Activated T-cell treated with anti-CD3 and anti-CD28 coated beads, Interleukin-2, amount 50 U/mL, for 24 hours (primary cell): ENCODE results near the gene DNAJB8.

Source experiments
- DNase-seq: peaks from one replicate; pipeline ENCODE4 v3.0.0-alpha.2; 2020
- H3K27ac Mint-ChIP-seq: 2 replicates; pipeline ENCODE4 v1.8.0; 2020; ENCODE audit warnings: mild to moderate bottlenecking, mixed read lengths
- H3K27me3 Mint-ChIP-seq: 2 replicates; pipeline ENCODE4 v1.8.0; 2020; ENCODE audit warnings: mixed read lengths
- H3K36me3 Mint-ChIP-seq: 2 replicates; pipeline ENCODE4 v1.8.0; 2020; ENCODE audit warnings: low read depth, mixed read lengths
- H3K4me1 Mint-ChIP-seq: 2 replicates; pipeline ENCODE4 v1.8.0; 2020; ENCODE audit warnings: low read depth, mixed read lengths
- H3K4me3 Mint-ChIP-seq: 2 replicates; pipeline ENCODE4 v1.8.0; 2020; ENCODE audit warnings: mild to moderate bottlenecking, moderate library complexity, mixed read lengths
- H3K9me3 Mint-ChIP-seq: 2 replicates; pipeline ENCODE4 v1.8.0; 2020; ENCODE audit warnings: mixed read lengths

Gene DNAJB8

DNA sequence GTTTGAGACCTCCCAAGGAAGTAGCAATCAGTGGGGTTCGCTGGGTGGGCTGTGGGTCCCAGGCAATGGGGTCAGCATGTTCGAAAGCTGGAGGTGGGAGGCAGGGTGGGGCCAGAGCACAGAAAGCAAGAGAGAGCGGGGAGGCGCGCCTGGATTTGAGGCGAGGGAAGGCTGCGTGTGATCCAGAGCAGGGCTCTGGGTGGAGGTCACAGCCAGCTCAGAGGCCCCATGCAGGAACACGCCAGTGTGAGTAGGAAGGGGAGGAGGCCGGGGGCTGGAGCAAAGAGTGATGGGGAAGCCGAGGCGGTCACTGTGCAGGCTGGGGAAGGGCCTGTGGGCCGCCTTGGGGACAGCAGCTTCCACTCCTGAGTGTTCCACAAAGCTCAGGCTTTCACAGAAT lies 8.8 kb downstream of the DNAJB8 start:
- no peaks in the 10 kb centered on the region for H3K9me3 Mint-ChIP-seq
- no peaks in the 10 kb centered on the region for H3K4me1 Mint-ChIP-seq
- no peak for DNase-seq
- H3K4me3 Mint-ChIP-seq: no peak overlapping the region
- H3K27me3 Mint-ChIP-seq: peaks cover 25% of the 10 kb centered on the region
- no peak overlapping the region for H3K27ac Mint-ChIP-seq
- no peaks in the 10 kb centered on the region for H3K36me3 Mint-ChIP-seq

DNA sequence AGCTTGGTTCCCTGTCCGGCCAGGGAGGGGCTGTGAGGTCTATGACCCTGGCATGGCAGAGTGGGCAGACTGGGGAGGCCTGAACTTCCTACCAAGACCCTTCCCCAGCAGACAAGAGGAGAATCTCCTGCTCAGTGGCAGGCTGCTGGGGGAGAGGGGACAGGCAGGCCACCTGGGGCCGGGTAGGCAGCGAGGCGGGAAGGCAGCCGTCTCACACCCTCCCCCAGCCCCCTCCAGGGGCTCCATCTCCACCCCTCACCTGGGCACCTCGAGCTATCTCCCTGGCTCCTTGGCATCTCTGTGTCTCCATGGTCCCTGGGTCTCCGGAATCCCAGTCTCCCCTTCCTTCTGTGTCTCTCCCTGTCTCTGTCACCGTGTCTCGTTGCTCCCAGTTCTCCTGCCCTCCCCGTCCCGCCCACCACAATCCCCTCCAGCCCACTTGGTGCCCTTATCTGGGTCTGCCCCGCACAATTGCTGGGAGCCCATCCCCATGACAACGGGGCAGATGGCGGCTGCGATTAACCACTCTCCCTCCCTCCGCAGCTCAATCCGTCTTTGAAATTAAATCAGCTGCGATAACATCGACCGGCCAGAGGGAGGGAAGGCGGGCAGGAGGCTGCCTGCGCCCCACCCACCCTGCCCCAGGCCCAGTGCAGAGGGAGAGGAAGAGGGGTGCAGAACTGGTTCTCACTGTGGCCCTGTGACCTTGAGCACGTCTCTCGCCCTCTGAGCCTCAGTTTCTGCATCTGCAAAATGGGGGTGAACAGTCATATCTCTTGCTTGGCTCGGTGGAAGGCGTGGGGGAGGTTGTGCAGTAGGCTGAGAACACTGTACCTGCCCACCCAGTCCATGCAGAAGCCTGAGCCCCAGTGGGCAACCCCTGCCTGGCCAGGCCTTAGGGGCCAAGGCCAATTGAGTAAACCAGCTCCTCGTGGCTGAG lies 9.6 kb downstream of the DNAJB8 start:
- no peaks in the 10 kb centered on the region for H3K4me1 Mint-ChIP-seq
- no peak overlapping the region for H3K27ac Mint-ChIP-seq
- H3K27me3 Mint-ChIP-seq: peaks cover 24% of the 10 kb centered on the region

DNA sequence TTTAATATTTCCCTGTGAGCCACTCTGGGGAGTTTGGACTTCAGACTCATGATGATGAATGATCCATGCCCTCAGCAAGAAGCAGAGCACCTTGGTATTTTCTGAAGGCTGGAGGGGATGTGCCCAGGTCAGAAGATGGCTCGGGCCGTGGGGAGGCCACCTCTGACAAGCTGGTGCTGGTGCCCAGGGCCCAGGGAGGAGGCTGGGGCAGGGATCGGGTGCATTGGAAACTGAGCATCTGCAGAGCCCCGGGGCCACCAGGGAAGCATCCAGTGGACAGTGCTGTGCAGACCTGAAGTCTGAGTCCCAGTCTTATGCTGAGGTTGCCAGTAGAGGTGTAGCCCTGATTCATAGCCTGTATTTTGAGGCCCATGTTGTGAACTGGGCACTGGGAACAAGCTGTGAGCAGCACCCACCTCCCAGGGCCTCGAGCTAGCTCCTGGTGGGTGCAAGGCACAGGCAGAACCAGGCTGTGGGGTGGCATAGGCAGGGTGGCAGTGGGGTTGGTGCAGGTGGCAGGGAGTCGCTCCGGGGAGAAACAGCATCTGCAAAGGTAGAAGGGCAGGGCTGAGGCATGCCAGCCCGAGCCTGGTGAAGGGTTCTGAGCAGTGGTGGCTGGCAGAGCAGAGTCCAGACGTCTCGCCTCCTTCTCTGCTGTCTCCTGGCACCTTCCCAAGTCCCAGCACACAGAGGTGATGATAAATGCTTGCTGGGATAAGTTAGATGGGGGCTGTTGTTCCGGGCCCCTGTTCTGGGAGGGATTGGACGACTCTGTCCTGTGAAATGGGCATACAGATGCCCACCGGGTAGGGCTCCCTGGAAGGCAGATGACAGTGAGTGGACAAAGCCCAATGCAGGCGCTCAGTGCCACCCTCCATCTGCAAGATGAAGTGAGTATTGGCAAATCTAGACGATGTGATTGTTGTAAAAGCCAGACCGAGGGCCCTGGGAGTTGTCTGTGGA lies 10.6 kb downstream of the DNAJB8 start:
- H3K27ac Mint-ChIP-seq: no peak overlapping the region
- peaks cover 28% of the 10 kb centered on the region for H3K27me3 Mint-ChIP-seq
- H3K4me1 Mint-ChIP-seq: no peaks in the 10 kb centered on the region
- DNase-seq: no peak
- no peak overlapping the region for H3K4me3 Mint-ChIP-seq
- peaks cover under 1% of the 10 kb centered on the region for H3K9me3 Mint-ChIP-seq
- no peaks in the 10 kb centered on the region for H3K36me3 Mint-ChIP-seq

More for the DNA sequence above, 9.6 kb downstream of the DNAJB8 start:
- Mint-ChIP-seq H3K36me3 (no peaks in the 10 kb centered on the region), H3K4me3 (no peak overlapping the region), H3K9me3 (no peaks in the 10 kb centered on the region)
- DNase-seq: no peak

DNA sequence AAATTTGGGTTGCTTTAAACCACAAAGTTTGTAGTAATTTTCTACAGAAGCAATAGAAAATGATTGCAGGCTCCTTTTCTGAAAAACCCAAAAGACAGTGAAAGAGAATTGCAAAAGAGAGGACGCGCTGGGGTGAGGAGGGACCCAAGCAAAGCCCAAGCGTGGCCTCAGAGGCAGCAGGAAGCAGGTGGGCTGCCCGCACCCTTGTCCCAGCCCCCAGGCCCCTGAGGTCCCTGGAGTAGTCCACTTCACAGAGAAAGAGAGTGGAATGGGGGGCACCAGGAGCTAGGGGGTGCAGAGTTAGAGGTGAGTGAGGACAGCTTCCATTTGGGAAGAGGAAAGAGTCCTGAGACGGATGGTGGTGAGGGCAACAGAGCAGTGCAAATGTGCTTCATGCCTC lies 11.6 kb downstream of the DNAJB8 start:
- H3K4me3 Mint-ChIP-seq: no peak overlapping the region

DNA sequence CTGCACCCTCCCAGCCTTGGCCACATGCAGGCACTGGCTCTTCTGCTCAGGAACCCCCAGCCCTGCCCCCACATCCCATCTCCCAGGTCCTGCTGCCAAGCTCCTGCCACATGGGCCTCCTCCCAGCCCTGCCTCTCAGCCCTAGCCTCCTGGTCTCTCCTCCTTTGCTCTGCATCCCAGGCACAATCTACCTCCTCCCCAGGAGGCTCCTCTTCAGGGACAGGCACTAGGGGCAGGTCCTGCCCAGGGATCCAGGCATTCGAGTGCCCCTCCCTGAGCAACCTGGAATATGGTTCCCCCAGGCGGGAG lies 12.4 kb downstream of the DNAJB8 start:
- no peak overlapping the region for H3K4me3 Mint-ChIP-seq
- DNase-seq: no peak
- H3K27me3 Mint-ChIP-seq: peaks cover 28% of the 10 kb centered on the region
- H3K36me3 Mint-ChIP-seq: no peaks in the 10 kb centered on the region
- peaks cover 12% of the 10 kb centered on the region for H3K4me1 Mint-ChIP-seq
- H3K27ac Mint-ChIP-seq: no peak overlapping the region
- H3K9me3 Mint-ChIP-seq: peaks cover 11% of the 10 kb centered on the region

More for the DNA sequence above, 11.6 kb downstream of the DNAJB8 start:
- H3K4me1 Mint-ChIP-seq: peaks cover 7% of the 10 kb centered on the region
- no peak for DNase-seq
- no peak overlapping the region for H3K27ac Mint-ChIP-seq
- peaks cover 9% of the 10 kb centered on the region for H3K9me3 Mint-ChIP-seq
- H3K36me3 Mint-ChIP-seq: no peaks in the 10 kb centered on the region
- peaks cover 28% of the 10 kb centered on the region for H3K27me3 Mint-ChIP-seq

DNA sequence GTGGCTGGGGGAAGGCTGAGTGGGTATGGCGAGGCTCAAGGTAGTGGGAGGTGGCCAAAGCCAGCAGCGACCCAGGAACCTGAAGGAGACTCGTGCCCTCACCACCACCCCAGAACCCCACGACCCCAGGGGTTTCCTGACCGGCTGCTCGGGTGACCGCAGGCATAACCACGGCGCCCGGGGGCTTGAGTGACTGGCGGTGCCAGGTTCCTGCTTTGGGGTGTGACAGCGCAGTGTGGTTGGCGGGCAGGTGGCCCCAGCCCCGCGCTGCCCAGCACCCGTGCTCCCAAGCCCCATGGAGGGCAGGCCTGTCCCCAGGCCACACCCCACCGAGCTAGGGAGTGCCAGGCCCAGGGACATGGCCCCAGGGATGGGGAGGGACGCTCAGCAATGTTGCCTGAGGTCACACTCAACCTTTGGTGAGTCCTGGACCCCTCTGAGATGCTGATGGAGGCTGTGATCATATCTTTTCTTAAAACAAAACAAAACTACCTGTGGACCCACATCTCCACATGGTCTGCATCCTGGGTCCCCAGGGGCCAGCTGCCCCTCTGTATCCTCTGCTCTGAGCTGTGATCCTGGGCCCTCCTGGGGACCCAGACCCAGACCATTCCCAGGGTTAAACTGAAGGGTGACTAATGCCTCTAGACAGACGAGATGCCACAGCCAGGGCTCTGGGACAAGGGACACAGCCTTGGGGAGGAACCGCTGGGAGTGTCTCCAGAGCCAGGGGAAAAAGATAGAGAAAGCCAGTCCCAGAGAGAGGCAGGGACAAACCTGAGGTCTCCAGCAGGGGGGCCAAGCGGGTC lies 13.0 kb downstream of the DNAJB8 start:
- Mint-ChIP-seq H3K36me3 (no peaks in the 10 kb centered on the region), H3K4me1 (peaks cover 17% of the 10 kb centered on the region), H3K4me3 (no peak overlapping the region), H3K9me3 (peaks cover 16% of the 10 kb centered on the region), H3K27ac (no peak overlapping the region), H3K27me3 (peaks cover 28% of the 10 kb centered on the region)
- DNase-seq: no peak

DNA sequence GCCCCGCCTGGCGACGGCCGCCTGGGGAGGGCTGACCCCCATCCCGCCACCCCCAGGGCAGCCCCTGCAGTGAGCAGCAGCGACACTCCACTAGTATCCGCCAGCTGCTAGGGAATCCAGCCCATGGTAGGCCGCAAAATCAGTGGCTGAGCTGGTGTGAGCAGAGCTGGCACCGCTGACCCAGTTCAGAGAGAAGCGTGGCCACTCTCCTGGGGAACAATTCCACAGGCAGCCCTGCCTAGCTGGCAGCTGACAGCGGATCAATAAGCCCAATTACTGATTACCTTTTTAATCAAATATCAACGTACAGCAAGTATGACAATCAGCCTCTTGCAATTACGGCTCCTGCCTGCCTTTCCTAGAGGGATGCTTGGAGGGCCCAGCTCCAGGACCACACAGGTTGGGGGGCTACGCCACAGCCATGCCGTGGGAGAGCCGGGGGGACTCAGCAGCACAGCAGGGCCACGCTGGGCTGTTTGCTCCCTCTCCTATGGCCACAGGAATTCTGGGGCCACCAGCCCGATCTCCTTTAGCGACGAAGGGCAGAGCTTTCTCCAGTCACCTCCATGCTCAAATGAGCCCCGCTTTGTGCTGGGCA lies 13.9 kb downstream of the DNAJB8 start:
- Mint-ChIP-seq H3K27ac (no peak overlapping the region), H3K27me3 (peaks cover 28% of the 10 kb centered on the region), H3K36me3 (peaks cover 2% of the 10 kb centered on the region), H3K4me3 (no peak overlapping the region), H3K4me1 (peaks cover 23% of the 10 kb centered on the region), H3K9me3 (peaks cover 20% of the 10 kb centered on the region)
- DNase-seq: no peak

DNA sequence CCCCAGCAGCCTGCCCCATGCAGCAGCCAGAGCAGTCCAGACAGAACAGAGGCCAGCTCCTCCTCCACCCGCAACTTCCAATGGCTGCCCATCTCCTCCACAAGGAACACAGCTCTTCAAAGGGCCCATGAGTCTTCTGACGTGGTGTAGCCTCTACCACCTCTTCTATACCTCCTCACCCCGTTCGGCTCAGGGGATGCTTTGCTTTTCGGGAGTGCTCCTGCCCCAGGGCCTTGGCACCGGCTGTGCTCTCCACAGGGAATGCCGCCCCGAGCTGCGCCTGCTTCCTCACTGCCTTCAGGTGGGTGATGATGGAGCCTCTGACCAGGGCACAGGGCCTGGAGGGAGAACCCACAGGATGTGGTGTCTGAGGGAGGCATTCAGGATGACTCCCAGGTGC lies 14.6 kb downstream of the DNAJB8 start:
- peaks cover 28% of the 10 kb centered on the region for H3K27me3 Mint-ChIP-seq
- H3K4me3 Mint-ChIP-seq: no peak overlapping the region
- peaks cover 30% of the 10 kb centered on the region for H3K4me1 Mint-ChIP-seq
- no peak overlapping the region for H3K27ac Mint-ChIP-seq
- H3K9me3 Mint-ChIP-seq: peaks cover 25% of the 10 kb centered on the region
- DNase-seq: no peak
- H3K36me3 Mint-ChIP-seq: peaks cover 5% of the 10 kb centered on the region

DNA sequence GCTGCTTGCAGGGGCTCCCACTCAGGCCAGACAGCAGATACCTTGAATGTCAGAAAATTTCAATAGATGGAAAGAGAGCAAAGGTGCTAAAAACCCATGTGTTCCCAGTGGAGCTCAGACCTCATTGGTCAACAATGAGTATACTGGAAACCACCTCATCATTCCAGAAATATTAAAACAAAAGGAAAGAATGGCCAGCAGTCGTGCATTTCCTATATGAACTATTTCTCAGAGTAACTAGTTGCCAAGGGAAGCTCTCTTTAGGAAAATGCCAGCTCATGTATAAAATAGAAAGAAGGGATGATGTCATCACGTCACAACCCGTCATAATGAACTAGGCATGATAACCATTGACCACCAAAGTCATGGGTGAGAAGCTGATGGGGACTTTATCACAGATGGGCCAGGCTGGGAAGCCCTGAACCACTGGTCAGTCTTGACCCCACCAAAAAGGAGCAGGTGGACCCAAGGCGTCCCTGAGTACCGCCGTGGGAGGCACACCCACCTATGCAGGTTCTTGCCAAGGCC lies 17.5 kb downstream of the DNAJB8 start:
- DNase-seq: no peak
- H3K36me3 Mint-ChIP-seq: peaks cover 5% of the 10 kb centered on the region
- peak overlapping the region; percentile 83 for H3K27ac Mint-ChIP-seq
- peaks cover 6% of the 10 kb centered on the region for H3K27me3 Mint-ChIP-seq
- H3K4me3 Mint-ChIP-seq: no peak overlapping the region
- H3K9me3 Mint-ChIP-seq: peaks cover 30% of the 10 kb centered on the region
- H3K4me1 Mint-ChIP-seq: peaks cover 34% of the 10 kb centered on the region

DNA sequence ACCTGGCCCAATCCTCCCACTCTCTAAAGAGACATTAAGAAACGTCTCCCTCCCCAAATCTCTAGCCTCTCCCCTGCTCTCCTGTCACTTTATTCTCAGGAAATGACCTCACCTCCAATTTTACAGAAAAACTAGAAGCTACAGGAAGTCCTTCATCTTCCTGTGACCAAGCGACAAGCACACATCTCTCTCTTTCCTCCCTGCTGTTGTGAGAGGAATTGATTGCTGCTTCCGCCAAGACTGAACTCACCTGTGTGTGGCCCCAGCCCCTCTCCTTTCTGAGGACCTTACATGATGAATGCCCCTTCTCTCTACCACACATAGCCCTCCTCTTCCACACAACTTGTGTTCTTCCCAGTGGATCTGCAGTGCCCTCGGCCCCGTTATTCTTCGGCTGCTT lies 18.2 kb downstream of the DNAJB8 start:
- peak overlapping the region; percentile 24 for H3K4me3 Mint-ChIP-seq
- peaks cover 3% of the 10 kb centered on the region for H3K27me3 Mint-ChIP-seq
- peaks cover 5% of the 10 kb centered on the region for H3K36me3 Mint-ChIP-seq
- DNase-seq: no peak
- peaks cover 34% of the 10 kb centered on the region for H3K4me1 Mint-ChIP-seq
- peak overlapping the region; percentile 83 for H3K27ac Mint-ChIP-seq
- H3K9me3 Mint-ChIP-seq: peaks cover 30% of the 10 kb centered on the region

DNA sequence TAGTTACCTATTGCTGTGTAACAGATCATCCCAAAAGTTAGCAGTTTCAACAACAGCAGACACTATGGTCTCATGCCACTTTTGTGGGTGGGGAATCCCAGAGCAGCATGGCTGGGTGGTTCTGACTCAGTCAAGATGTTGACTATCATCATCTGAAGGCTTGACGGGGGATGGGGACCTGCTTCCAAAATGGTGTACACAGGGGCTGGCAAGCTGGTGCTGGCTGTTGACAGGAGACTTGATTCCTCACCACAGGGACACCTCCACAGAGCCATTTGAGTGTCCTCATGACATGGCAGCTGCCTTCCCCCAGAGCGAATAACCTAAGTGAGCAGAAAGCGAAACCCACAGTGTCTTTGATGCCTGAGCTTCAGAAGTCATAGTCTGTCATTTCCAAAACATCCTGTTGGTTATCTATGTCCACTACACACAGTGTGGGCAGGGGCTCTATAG lies 19.1 kb downstream of the DNAJB8 start:
- Mint-ChIP-seq H3K27ac (peak overlapping the region; percentile 86), H3K4me3 (no peak overlapping the region), H3K36me3 (peaks cover 5% of the 10 kb centered on the region), H3K4me1 (peaks cover 34% of the 10 kb centered on the region), H3K9me3 (peaks cover 30% of the 10 kb centered on the region), H3K27me3 (peaks cover 11% of the 10 kb centered on the region)
- peak; percentile 62 for DNase-seq

DNA sequence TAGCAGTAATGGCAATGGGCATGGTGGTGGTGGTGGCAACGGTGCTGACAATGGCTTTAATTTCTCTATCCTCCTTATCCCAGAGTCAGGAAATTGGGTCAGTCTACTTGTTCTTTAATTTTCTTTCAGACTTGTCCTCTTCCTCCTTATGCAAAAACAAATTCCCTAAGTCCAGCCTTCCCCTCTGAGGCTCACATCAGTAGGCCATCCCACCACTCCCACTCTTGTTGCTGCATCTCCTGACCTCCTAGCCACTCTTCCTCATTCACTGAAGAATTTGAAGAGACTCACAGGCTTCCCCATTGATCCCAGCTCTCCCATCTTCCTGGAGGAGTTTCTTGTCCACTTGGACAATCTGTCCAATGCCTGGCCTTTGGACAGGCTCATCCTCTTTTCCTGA lies 19.9 kb downstream of the DNAJB8 start:
- peaks cover 34% of the 10 kb centered on the region for H3K4me1 Mint-ChIP-seq
- peaks cover 30% of the 10 kb centered on the region for H3K9me3 Mint-ChIP-seq
- no peak for DNase-seq
- peaks cover 5% of the 10 kb centered on the region for H3K36me3 Mint-ChIP-seq
- peaks cover 10% of the 10 kb centered on the region for H3K27me3 Mint-ChIP-seq
- H3K27ac Mint-ChIP-seq: peak overlapping the region; percentile 86
- no peak overlapping the region for H3K4me3 Mint-ChIP-seq

DNA sequence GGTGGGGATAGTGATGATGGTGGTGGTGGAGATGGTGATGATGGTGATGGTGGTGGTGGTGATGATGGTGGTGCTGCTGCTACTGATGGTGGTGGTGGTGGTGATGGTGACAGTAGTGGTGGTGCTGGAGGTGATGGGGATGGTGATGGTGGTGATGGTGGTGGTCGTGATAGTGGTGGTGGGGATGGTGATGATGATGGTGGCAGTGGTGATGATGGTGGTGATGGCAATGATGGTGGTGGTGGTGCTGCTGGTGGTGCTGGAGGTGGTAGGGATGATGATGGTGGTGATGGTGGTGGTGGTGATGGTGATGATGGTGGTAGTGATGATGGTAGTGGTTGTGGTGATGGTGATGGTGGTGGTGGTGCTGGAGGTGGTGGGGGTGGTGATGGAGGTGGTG lies 21.3 kb downstream of the DNAJB8 start:
- Mint-ChIP-seq H3K36me3 (peaks cover 5% of the 10 kb centered on the region), H3K27ac (no peak overlapping the region), H3K9me3 (peaks cover 23% of the 10 kb centered on the region), H3K4me3 (no peak overlapping the region), H3K27me3 (peaks cover 8% of the 10 kb centered on the region), H3K4me1 (peaks cover 28% of the 10 kb centered on the region)
- no peak for DNase-seq
